Measurements from ENCODE around the gene PRSS56. TPM values are rescaled to one million over a fixed set of nuclear protein-coding genes. Genes with fewer than 3 reads are reported as not detected.

Gene PRSS56
- total and polyA plus RNA-seq, 2 donors from 2014 or later, result not detected

DNA sequence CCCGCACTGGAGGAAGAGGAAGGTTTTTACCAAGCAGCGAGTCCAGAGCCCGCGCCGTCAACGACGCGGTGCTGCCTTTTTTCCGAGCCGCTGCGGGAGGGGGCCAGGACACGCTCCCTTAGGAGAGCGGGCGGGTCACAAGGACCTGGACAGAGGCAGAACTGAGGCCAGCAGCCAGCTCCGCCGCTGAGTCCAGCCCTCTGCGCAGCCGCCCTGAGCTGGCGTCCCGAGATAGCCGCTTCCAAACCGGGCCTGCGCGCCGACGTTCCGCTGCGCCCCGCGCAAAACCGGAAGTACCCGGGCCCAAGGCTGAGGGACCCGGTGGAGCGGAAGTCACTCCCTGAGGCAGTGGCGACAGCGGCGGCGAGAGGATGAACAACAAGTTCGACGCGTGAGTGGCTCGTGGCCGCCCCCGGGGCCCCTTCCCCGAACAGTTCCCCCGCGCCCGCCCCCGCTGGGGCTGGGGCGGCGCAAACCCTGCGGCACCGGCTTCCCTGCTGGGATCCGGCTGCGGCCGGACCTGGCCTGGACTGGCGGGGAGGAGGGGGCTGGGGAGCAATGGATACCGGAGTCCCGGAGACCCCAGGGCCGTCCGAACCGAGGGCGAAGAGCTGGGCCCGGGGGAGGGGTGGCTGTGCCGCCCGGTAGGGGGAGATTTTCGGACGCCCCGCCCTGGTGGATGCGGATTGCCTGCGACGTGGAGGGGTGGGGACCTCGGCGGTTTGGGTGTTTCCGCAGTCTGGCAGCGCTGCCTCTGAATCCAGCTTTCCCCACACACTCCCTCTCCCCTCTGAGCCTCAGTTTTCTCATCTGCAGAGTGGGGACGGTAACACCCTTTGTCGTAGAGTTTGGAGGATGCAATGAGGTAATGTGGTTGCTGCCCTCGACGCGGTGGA, 30.4 kb downstream of the PRSS56 start, which contains the start of the genes EIF4E2 and TIGD1:
EIF4E2 (plus strand) TSS at position 336 of the 896 bp plus-strand sequence; CDS start at position 372, 36 bp downstream.
TIGD1 (minus strand) TSS at position 204 of the 896 bp plus-strand sequence. CDS start 675 bp downstream, outside the sequence.
- intact Hi-C loops (cut with DNase I), result no loop called here
- FAIRE-seq (no peak), DNase-seq (peak; percentile 97 to 98 (median 98))
- TF ChIP-seq, protein P1, sequence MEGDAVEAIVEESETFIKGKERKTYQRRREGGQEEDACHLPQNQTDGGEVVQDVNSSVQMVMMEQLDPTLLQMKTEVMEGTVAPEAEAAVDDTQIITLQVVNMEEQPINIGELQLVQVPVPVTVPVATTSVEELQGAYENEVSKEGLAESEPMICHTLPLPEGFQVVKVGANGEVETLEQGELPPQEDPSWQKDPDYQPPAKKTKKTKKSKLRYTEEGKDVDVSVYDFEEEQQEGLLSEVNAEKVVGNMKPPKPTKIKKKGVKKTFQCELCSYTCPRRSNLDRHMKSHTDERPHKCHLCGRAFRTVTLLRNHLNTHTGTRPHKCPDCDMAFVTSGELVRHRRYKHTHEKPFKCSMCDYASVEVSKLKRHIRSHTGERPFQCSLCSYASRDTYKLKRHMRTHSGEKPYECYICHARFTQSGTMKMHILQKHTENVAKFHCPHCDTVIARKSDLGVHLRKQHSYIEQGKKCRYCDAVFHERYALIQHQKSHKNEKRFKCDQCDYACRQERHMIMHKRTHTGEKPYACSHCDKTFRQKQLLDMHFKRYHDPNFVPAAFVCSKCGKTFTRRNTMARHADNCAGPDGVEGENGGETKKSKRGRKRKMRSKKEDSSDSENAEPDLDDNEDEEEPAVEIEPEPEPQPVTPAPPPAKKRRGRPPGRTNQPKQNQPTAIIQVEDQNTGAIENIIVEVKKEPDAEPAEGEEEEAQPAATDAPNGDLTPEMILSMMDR (IDR thresholded peaks at IDR 0.05; ENCODE audit: borderline replicate concordance, extremely low read depth, insufficient read depth), result peak; percentile 23
- peak within 1 kb of the TSS; percentile 77 to 92 (median 87) for H3K9ac ChIP-seq (ENCODE audit: low read length in 3 of 3)
- no peaks in the 10 kb centered on the region for H3K9me3 ChIP-seq (ENCODE audit: control insufficient read depth in 2 of 3, insufficient read depth in 1 of 3, low read length in 3 of 3)
- H3K27ac ChIP-seq (ENCODE audit: low read depth in 2 of 2, low read length in 2 of 2), result peak within 1 kb of the TSS; percentile 91 to 94
- H3K27me3 ChIP-seq (ENCODE audit: control insufficient read depth, insufficient read depth, low read length), result no peaks in the 10 kb centered on the region
- peak within 1 kb of the TSS; percentile 71 to 99 (median 93) for H3K4me3 ChIP-seq (ENCODE audit: low read length in 3 of 3)
- H3K36me3 ChIP-seq (ENCODE audit: control insufficient read depth in 2 of 3, insufficient read depth in 3 of 3, low read length in 3 of 3), result peaks cover 0 to 4% (median 0%) of the 10 kb centered on the region in 3 donors
- H3K4me1 ChIP-seq (ENCODE audit: control insufficient read depth in 2 of 3, insufficient read depth in 2 of 3, low read depth in 1 of 3, low read length in 3 of 3), result peaks cover 0 to 22% (median 20%) of the 10 kb centered on the region in 3 donors

DNA sequence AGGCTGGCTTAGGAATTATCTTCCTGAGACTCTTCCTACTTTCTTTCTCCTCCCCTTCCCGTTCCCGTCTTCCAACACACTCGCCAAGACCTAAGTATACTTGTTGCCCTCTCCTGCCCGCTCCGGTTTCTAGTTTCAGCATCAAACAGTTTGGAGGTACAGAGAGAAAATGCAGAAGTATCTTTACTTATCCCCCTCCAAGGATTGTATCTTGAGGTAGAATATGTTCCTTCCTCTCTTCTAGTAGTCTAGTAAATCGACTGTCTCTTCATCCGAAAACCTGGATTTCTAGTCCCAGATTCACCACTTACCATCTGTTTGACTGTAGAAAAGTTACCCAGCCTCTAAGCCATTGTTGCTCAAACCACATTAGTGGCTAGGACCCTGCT, 31.1 kb downstream of the PRSS56 start:
- intact Hi-C loops (cut with DNase I), result no loop called here
- Histone ChIP-seq H3K4me1 (ENCODE audit: control insufficient read depth in 2 of 3, insufficient read depth in 2 of 3, low read depth in 1 of 3, low read length in 3 of 3) (peaks cover 0 to 22% (median 20%) of the 10 kb centered on the region in 3 donors), H3K9ac (ENCODE audit: low read length in 3 of 3) (peak overlapping the region; percentile 77 to 87 (median 85)), H3K27me3 (ENCODE audit: control insufficient read depth, insufficient read depth, low read length) (no peaks in the 10 kb centered on the region), H3K27ac (ENCODE audit: low read depth in 2 of 2, low read length in 2 of 2) (peak overlapping the region; percentile 91 to 94), H3K4me3 (ENCODE audit: low read length in 3 of 3) (peak overlapping the region; percentile 71 to 99 (median 93)), H3K36me3 (ENCODE audit: control insufficient read depth in 2 of 3, insufficient read depth in 3 of 3, low read length in 3 of 3) (peaks cover 0 to 4% (median 0%) of the 10 kb centered on the region in 3 donors), H3K9me3 (ENCODE audit: control insufficient read depth in 2 of 3, insufficient read depth in 1 of 3, low read length in 3 of 3) (no peaks in the 10 kb centered on the region)
- TF ChIP-seq, protein P1 (IDR thresholded peaks at IDR 0.05; ENCODE audit: borderline replicate concordance, extremely low read depth, insufficient read depth), result no peak
- FAIRE-seq (no peak), DNase-seq (peak in 1 of 5 donors; percentile 31)

DNA sequence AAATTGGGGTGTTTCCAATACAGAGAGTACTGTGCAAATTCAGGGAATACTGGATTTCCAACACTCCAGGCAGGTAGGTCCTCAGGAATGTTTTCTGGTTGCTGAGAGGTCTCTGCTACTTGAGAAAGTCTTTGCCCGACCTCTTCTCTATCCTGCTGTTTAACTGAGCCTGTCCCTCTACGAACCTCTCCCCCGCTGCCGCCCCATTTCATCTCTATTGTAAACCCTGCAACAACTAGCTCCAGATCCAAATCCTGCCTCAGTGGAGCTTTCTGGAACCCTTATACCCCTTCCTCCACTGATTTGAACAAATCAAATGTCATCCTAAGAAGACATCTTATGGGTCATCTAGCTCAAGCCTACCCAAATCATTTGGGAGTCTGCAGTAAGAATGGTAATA, 31.6 kb downstream of the PRSS56 start:
- Histone ChIP-seq H3K27ac (ENCODE audit: low read depth in 2 of 2, low read length in 2 of 2) (peak overlapping the region; percentile 91 to 94), H3K36me3 (ENCODE audit: control insufficient read depth in 2 of 3, insufficient read depth in 3 of 3, low read length in 3 of 3) (peaks cover 0 to 5% (median 4%) of the 10 kb centered on the region in 3 donors), H3K9ac (ENCODE audit: low read length in 3 of 3) (peak overlapping the region in 2 of 3 donors; percentile 77 to 85), H3K4me3 (ENCODE audit: low read length in 3 of 3) (peak overlapping the region; percentile 71 to 99 (median 93)), H3K27me3 (ENCODE audit: control insufficient read depth, insufficient read depth, low read length) (no peaks in the 10 kb centered on the region), H3K9me3 (ENCODE audit: control insufficient read depth in 2 of 3, insufficient read depth in 1 of 3, low read length in 3 of 3) (no peaks in the 10 kb centered on the region), H3K4me1 (ENCODE audit: control insufficient read depth in 2 of 3, insufficient read depth in 2 of 3, low read depth in 1 of 3, low read length in 3 of 3) (peaks cover 0 to 22% (median 20%) of the 10 kb centered on the region in 3 donors)
- DNase-seq (no peak), FAIRE-seq (no peak)
- intact Hi-C loops (cut with DNase I), result no loop called here
- TF ChIP-seq, protein P1 (IDR thresholded peaks at IDR 0.05; ENCODE audit: borderline replicate concordance, extremely low read depth, insufficient read depth), result no peak

Data from kidney (tissue), 14 donors.